DND-41 (cell line): ENCODE data around the gene SMAD7.

Experiments used
- ATAC-seq: fragments of 200-7000 bp; cut with Tn5 transposase; 3 replicates; pipeline ENCODE4 v1.9.1; 2021; ENCODE audit warnings: low read depth; ENCODE audit not compliant: insufficient read depth
- DNase-seq: peaks from one replicate; pipeline ENCODE4 v3.0.0-alpha.2; 2020
- H2AFZ ChIP-seq: 2 replicates; pipeline ENCODE4 v1.6.0; 2012; ENCODE audit warnings: low read depth, low read length
- H3K27ac ChIP-seq: 2 replicates; pipeline ENCODE4 v1.5.1; 2012; ENCODE audit warnings: low read length, inconsistent platforms
- H3K27me3 ChIP-seq: fragments of 200-600 bp; sonication (generic); 2 replicates; pipeline ENCODE4 v1.6.0; 2012; ENCODE audit warnings: low read length, mild to moderate bottlenecking, inconsistent platforms; ENCODE audit not compliant: insufficient read depth, poor library complexity
- H3K36me3 ChIP-seq: 2 replicates; pipeline ENCODE4 v1.5.1; 2012; ENCODE audit warnings: low read length, inconsistent platforms; ENCODE audit not compliant: insufficient read depth
- H3K4me1 ChIP-seq: 2 replicates; pipeline ENCODE4 v1.5.1; 2012; ENCODE audit warnings: mild to moderate bottlenecking, low read length; ENCODE audit not compliant: insufficient read depth
- H3K4me2 ChIP-seq: 2 replicates; pipeline ENCODE4 v1.6.0; 2012; ENCODE audit warnings: mild to moderate bottlenecking, moderate library complexity, low read length, inconsistent platforms; ENCODE audit not compliant: insufficient read depth
- H3K4me3 ChIP-seq, 2 experiments: fragments of 200-600 bp in 1 of 2; shearing (Covaris generic) in 1 of 2; 2 replicates each; pipeline ENCODE4 v1.5.1; 2012 to 2016; ENCODE audit warnings: inconsistent platforms in 2 of 2, low read length in 2 of 2, mild to moderate bottlenecking in 2 of 2, low read depth in 1 of 2, moderate library complexity in 1 of 2
- H3K79me2 ChIP-seq: 2 replicates; pipeline ENCODE4 v1.6.0; 2012; ENCODE audit warnings: low read length, inconsistent platforms; ENCODE audit not compliant: insufficient read depth
- H3K9ac ChIP-seq: 2 replicates; pipeline ENCODE4 v1.6.0; 2012; ENCODE audit warnings: low read depth, mild to moderate bottlenecking, inconsistent platforms, low read length, moderate library complexity
- H3K9me3 ChIP-seq: 2 replicates; pipeline ENCODE4 v1.5.1; 2012; ENCODE audit warnings: low read length, moderate library complexity, mild to moderate bottlenecking, inconsistent platforms; ENCODE audit not compliant: insufficient read depth, severe bottlenecking
- H4K20me1 ChIP-seq: 2 replicates; pipeline ENCODE4 v1.6.0; 2012; ENCODE audit warnings: low read length; ENCODE audit not compliant: insufficient read depth
- EZH2 ChIP-seq: IDR thresholded peaks from 3 replicates; pipeline ENCODE4 v1.6.1; 2012; ENCODE audit warnings: borderline replicate concordance, low read depth, mild to moderate bottlenecking, moderate library complexity, low read length, inconsistent platforms; ENCODE audit not compliant: severe bottlenecking
- TF ChIP-seq, protein P1 (sequence below): IDR thresholded peaks from 2 replicates; pipeline ENCODE4 v1.5.1; 2012; ENCODE audit warnings: borderline replicate concordance, low read length, moderate library complexity, mild to moderate bottlenecking; ENCODE audit not compliant: poor library complexity, severe bottlenecking; ENCODE audit errors: extremely low read depth

Gene SMAD7

DNA sequence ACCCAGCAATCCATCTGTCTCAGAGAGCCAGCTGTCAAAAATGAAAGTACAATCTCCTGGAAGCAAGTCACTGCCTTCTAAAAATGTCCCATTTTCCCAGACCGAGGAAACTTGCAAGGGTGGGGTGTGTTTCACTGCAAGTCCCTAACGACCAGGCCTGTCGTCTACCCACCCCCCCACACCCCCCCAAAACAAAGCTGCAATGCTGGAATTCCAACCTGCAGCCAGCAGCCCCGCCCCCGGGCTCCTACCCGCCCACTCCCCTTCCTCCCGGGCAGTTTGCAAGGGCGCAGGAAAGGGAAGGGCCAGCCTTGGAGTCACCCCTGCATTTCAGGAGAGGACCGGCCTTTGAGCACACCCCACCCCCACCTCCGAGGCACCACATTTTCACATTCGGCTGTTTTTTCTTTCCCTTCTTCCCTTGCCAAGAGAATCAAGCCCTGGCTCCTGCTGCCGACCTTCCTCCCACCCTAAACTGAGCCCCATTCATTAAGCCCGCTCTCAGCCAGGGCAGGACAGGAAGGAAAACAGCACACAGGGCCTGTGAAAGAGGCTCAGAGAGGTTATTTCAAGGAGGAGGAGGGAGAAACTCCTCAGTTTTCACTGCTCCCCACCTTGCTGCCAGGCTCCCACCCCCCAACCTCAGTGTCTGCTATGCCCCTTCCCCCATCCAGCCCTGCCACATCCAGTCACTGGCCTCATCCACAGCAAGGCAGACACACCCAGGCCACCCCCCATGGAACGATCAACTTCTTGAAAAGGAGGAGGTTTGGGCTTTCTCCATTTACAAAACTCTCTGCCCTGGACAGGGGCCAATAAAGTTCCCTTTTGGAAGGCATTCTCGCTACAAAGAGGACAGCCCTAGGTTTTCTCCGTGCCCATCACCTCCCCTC lies 11.3 kb downstream of the SMAD7 start:
- H3K27me3 ChIP-seq = no peaks in the 10 kb centered on the region
- no peak overlapping the region for H3K4me3 ChIP-seq
- H3K79me2 ChIP-seq = peaks cover 16% of the 10 kb centered on the region
- TF ChIP-seq EZH2 = no peak
- TF ChIP-seq, protein P1, sequence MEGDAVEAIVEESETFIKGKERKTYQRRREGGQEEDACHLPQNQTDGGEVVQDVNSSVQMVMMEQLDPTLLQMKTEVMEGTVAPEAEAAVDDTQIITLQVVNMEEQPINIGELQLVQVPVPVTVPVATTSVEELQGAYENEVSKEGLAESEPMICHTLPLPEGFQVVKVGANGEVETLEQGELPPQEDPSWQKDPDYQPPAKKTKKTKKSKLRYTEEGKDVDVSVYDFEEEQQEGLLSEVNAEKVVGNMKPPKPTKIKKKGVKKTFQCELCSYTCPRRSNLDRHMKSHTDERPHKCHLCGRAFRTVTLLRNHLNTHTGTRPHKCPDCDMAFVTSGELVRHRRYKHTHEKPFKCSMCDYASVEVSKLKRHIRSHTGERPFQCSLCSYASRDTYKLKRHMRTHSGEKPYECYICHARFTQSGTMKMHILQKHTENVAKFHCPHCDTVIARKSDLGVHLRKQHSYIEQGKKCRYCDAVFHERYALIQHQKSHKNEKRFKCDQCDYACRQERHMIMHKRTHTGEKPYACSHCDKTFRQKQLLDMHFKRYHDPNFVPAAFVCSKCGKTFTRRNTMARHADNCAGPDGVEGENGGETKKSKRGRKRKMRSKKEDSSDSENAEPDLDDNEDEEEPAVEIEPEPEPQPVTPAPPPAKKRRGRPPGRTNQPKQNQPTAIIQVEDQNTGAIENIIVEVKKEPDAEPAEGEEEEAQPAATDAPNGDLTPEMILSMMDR = no peak
- DNase-seq = no peak
- no peaks in the 10 kb centered on the region for H3K9me3 ChIP-seq
- peak overlapping the region; percentile 49; the same call in 1 of the 2 replicates for H3K27ac ChIP-seq
- H3K36me3 ChIP-seq = no peaks in the 10 kb centered on the region; the same call in none of the 2 replicates
- no peak overlapping the region for H3K4me2 ChIP-seq
- peaks cover 18% of the 10 kb centered on the region for H4K20me1 ChIP-seq
- H2AFZ ChIP-seq = no peak overlapping the region
- no peak for ATAC-seq
- peaks cover 69% of the 10 kb centered on the region for H3K4me1 ChIP-seq
- H3K9ac ChIP-seq = no peak overlapping the region

DNA sequence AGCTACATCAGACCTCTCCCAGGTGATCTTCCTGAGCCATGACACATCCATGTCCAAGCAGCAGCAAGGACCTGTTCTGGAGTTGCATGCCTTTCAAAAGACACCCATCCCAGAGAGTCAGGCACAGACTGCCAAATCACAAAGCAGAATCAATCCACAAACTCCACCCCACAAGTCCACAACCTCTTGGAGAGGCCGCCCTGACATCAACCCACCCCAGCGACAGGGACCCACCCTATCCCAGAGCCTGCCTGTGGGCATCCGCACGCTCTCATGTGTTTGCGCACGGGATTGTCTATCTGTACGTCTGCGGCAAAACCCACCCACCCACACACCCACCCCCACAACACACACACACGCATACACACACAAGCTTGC lies 11.9 kb downstream of the SMAD7 start:
- Histone ChIP-seq H3K27ac (no peak overlapping the region), H2AFZ (no peak overlapping the region), H3K9ac (no peak overlapping the region), H3K9me3 (no peaks in the 10 kb centered on the region), H3K27me3 (no peaks in the 10 kb centered on the region), H3K4me1 (peaks cover 69% of the 10 kb centered on the region), H3K4me3 (no peak overlapping the region), H3K36me3 (no peaks in the 10 kb centered on the region; the same call in none of the 2 replicates), H3K4me2 (no peak overlapping the region), H3K79me2 (peaks cover 19% of the 10 kb centered on the region), H4K20me1 (peaks cover 14% of the 10 kb centered on the region)
- ATAC-seq (no peak), DNase-seq (no peak)
- TF ChIP-seq, protein P1 = no peak
- no peak for TF ChIP-seq EZH2

DNA sequence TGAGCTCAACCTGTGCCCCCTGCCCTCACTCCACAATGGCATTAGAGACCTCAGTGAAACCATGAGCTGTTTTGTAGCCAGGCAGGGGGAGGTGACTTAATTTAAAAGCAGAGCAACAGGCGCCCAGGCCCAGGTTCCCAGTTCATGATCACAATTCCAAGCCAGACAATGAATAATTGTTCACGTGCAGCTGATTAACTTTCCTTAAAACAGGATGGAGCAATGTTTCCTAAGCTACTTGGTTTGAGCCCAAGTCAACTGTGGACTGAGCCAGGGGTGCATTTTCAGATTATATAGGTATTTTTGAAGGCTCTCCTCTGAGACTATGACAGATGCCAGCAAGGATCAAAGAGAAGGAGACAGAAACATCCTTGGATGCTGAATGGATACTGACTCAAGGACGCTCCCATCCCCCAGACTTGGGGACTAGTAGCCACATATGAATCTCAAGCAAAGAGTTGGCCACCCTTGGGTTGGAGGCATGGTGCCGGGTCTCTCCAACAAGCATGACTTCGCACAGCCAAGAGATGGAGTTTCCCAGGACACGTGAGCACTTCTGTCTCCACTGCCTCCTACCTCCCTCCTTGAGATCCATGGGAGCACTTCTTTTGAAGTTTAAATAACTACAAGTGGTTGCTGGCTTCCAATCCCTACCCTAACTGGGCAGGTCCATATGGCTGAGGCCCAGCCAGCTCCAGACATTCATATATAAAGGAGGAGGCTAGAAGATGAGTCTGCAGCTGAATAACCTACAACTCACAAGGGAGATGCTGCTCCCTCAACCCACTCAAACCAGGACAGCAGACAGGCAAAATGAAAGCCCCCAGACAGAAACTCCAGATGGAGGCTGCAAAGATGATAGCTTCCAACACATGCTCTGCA lies 12.7 kb downstream of the SMAD7 start:
- Histone ChIP-seq H3K27ac (no peak overlapping the region), H3K4me2 (no peak overlapping the region), H3K27me3 (no peaks in the 10 kb centered on the region), H4K20me1 (peaks cover 9% of the 10 kb centered on the region), H3K4me3 (no peak overlapping the region), H3K79me2 (peaks cover 26% of the 10 kb centered on the region), H3K4me1 (peaks cover 70% of the 10 kb centered on the region), H3K36me3 (no peaks in the 10 kb centered on the region; the same call in none of the 2 replicates), H3K9ac (no peak overlapping the region), H2AFZ (no peak overlapping the region), H3K9me3 (no peaks in the 10 kb centered on the region)
- no peak for TF ChIP-seq EZH2
- TF ChIP-seq, protein P1 = no peak
- DNase-seq = no peak
- no peak for ATAC-seq
